Measurements from ENCODE around the gene ZNF385B.

Gene ZNF385B

GRCh38 chr2:179875864-179876263 is 14.5 kb upstream of the ZNF385B start:
- Mint-ChIP-seq H3K9me3 (no peaks in the 10 kb centered on the region), H3K27me3 (peaks cover 24% of the 10 kb centered on the region), H3K4me1 (ENCODE audit: low read depth) (no peaks in the 10 kb centered on the region), H3K27ac (no peak overlapping the region), H3K4me3 (no peak overlapping the region), H3K36me3 (ENCODE audit: low read depth) (no peaks in the 10 kb centered on the region)

GRCh38 chr2:179862898-179863458 is 1.6 kb upstream of the ZNF385B start:
- H3K27me3 Mint-ChIP-seq, result peaks cover 60% of the 10 kb centered on the region
- no peak overlapping the region for H3K27ac Mint-ChIP-seq
- no peak overlapping the region for H3K4me3 Mint-ChIP-seq

DNA sequence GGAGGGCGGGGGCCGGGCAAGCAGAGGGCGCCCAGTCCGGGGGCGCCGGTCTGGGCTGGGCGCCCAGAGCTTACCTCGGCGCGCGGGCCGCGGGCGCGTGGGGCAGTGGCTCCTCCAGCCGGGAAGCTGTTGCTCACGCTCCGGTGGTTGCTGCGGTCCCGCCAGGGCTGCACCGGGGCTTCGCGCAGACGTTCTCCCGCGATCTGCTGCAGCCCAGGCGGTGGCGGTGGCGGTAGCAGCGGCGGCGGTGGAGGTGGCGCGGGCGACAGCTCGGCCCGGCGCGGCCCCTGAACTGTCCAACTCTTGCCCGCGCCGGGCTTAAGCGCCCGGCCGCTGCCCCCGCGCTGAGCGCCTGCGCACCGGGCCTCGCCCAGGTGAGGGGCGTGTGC is 391 bp downstream of the ZNF385B start:
- Mint-ChIP-seq H3K4me3 (no peak overlapping the region), H3K36me3 (ENCODE audit: low read depth) (no peaks in the 10 kb centered on the region), H3K27me3 (peaks cover 67% of the 10 kb centered on the region), H3K4me1 (ENCODE audit: low read depth) (peaks cover 8% of the 10 kb centered on the region), H3K9me3 (no peaks in the 10 kb centered on the region), H3K27ac (no peak overlapping the region)

More at GRCh38 chr2:179862898-179863458, 1.6 kb upstream of the ZNF385B start:
- no peaks in the 10 kb centered on the region for H3K9me3 Mint-ChIP-seq
- H3K4me1 Mint-ChIP-seq (ENCODE audit: low read depth), result peaks cover 8% of the 10 kb centered on the region
- H3K36me3 Mint-ChIP-seq (ENCODE audit: low read depth), result no peaks in the 10 kb centered on the region

- Mint-ChIP-seq H3K27ac (no peak overlapping the region), H3K4me3 (no peak overlapping the region), H3K36me3 (ENCODE audit: low read depth) (no peaks in the 10 kb centered on the region), H3K4me1 (ENCODE audit: low read depth) (peaks cover 8% of the 10 kb centered on the region), H3K27me3 (peaks cover 66% of the 10 kb centered on the region), H3K9me3 (no peaks in the 10 kb centered on the region)
These were observed 971 bp downstream of the ZNF385B start for GRCh38 chr2:179860255-179861026.

DNA sequence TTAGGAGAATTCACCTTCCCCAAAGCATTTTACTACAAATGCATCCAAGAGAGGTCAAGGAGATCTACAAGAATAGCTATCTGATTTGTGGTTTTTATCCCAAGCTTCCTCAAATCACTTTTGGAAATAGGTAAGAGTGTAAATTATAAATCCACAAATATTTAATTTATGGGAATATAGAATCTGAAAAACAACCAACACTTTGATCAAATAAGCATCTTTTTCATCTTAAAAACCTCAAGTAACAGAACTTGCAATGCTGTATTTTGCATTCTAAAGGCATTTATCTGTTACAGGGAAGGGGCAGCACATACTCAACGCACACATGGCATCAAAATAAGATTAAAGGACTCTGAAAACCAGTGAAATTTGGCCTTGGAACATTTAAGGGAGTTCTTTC is 1.9 kb downstream of the ZNF385B start:
- Mint-ChIP-seq H3K36me3 (ENCODE audit: low read depth) (no peaks in the 10 kb centered on the region), H3K4me1 (ENCODE audit: low read depth) (peaks cover 8% of the 10 kb centered on the region), H3K27ac (no peak overlapping the region), H3K9me3 (no peaks in the 10 kb centered on the region), H3K4me3 (no peak overlapping the region), H3K27me3 (peaks cover 68% of the 10 kb centered on the region)

GRCh38 chr2:179857236-179857635 is 4.2 kb downstream of the ZNF385B start:
- H3K27me3 Mint-ChIP-seq, result peaks cover 56% of the 10 kb centered on the region
- no peak overlapping the region for H3K27ac Mint-ChIP-seq
- no peaks in the 10 kb centered on the region for H3K36me3 Mint-ChIP-seq (ENCODE audit: low read depth)
- no peak overlapping the region for H3K4me3 Mint-ChIP-seq
- H3K9me3 Mint-ChIP-seq, result no peaks in the 10 kb centered on the region
- H3K4me1 Mint-ChIP-seq (ENCODE audit: low read depth), result peaks cover 8% of the 10 kb centered on the region

DNA sequence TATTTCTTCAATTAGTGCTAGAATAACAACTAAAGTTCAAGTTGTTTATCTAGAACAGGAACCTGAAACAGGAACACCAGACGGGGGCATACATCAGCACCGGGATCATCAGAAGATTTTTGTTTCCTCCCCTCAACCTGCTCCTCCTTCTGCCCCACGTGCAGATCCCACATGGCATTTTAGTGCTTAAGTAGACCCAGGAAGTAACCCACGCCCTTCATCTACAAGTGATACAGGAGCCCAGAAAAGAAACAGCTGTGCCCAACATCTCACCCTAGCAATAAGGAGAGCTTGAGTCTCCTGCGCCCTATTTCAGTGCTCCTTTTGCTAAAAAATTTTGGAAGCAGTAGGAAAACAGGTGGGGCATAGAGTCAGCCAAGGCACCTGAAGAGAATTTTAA is 5.2 kb downstream of the ZNF385B start:
- H3K4me1 Mint-ChIP-seq (ENCODE audit: low read depth), result peaks cover 8% of the 10 kb centered on the region
- no peak overlapping the region for H3K4me3 Mint-ChIP-seq
- peak overlapping the region; percentile 54 for H3K27ac Mint-ChIP-seq
- no peaks in the 10 kb centered on the region for H3K36me3 Mint-ChIP-seq (ENCODE audit: low read depth)
- H3K27me3 Mint-ChIP-seq, result peaks cover 48% of the 10 kb centered on the region
- no peaks in the 10 kb centered on the region for H3K9me3 Mint-ChIP-seq

GRCh38 chr2:179855673-179856072 is 5.7 kb downstream of the ZNF385B start:
- Mint-ChIP-seq H3K27ac (no peak overlapping the region), H3K36me3 (ENCODE audit: low read depth) (no peaks in the 10 kb centered on the region), H3K27me3 (peaks cover 48% of the 10 kb centered on the region), H3K4me3 (no peak overlapping the region), H3K4me1 (ENCODE audit: low read depth) (peaks cover 8% of the 10 kb centered on the region), H3K9me3 (no peaks in the 10 kb centered on the region)

DNA sequence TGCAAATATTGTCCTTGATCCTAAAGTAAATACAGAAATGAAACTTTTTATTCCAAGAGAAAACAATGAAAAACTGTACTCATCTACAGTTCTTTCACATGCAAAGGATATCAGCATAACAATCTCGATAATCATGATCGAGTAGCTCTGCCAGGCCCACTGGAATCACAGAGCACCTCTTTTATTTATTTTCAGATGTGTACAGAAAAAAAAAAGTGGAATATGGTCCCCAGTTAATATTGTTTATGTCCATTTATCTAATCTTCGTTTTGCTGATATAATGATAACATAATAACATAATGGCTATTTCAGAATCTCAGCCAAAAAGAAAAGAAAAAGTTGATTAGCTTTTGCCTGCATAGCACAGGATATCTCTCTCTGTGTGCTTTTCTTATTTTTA is 6.5 kb downstream of the ZNF385B start:
- Mint-ChIP-seq H3K27ac (no peak overlapping the region), H3K4me3 (no peak overlapping the region), H3K27me3 (peaks cover 40% of the 10 kb centered on the region)

GRCh38 chr2:179853108-179853507 is 8.3 kb downstream of the ZNF385B start:
- Mint-ChIP-seq H3K27ac (no peak overlapping the region), H3K4me3 (no peak overlapping the region), H3K9me3 (no peaks in the 10 kb centered on the region), H3K36me3 (ENCODE audit: low read depth) (no peaks in the 10 kb centered on the region), H3K4me1 (ENCODE audit: low read depth) (no peaks in the 10 kb centered on the region), H3K27me3 (peaks cover 25% of the 10 kb centered on the region)

More for the DNA sequence above, 6.5 kb downstream of the ZNF385B start:
- no peaks in the 10 kb centered on the region for H3K36me3 Mint-ChIP-seq (ENCODE audit: low read depth)
- H3K9me3 Mint-ChIP-seq, result no peaks in the 10 kb centered on the region
- peaks cover 1% of the 10 kb centered on the region for H3K4me1 Mint-ChIP-seq (ENCODE audit: low read depth)

DNA sequence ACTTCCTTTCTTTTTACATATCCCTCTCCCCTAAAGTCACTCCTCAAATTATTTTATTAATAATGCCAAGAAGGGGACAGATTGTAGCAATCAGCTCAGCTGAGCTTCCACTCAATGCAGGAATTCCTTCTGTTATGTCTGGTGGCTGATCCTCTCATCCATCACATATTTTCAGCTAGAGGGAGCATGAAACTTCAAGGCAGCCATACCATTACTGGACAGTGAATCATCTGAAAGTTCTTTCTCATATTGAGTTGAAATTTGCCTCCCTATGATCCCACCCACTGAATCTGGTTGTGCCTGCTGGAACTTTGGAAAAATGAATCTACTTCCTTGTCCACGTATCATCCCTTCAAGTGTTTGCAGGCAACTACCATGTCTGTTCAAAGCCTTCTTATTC is 11.2 kb downstream of the ZNF385B start:
- Mint-ChIP-seq H3K27me3 (peaks cover 9% of the 10 kb centered on the region), H3K27ac (no peak overlapping the region), H3K4me1 (ENCODE audit: low read depth) (no peaks in the 10 kb centered on the region), H3K9me3 (no peaks in the 10 kb centered on the region), H3K4me3 (no peak overlapping the region), H3K36me3 (ENCODE audit: low read depth) (no peaks in the 10 kb centered on the region)

DNA sequence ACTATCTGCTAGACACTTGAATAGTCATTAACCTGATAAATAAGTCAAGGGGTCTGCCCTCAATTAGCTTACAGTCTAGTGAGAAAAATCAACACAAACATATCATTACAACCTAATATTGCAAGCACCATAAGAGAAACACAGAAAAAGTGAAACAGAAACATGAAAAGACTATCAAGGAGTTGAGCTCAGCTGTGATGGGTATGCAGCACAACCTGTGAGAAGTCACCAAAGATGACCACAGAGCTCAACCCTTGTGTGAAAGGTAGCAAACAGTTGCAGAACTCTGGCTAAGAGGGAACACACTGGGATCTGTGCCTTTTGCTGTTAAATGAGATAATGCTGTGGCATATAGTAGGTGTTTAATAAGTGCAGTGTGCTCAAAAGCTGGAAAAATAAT is 11.7 kb downstream of the ZNF385B start:
- no peaks in the 10 kb centered on the region for H3K4me1 Mint-ChIP-seq (ENCODE audit: low read depth)
- H3K27ac Mint-ChIP-seq, result no peak overlapping the region
- no peaks in the 10 kb centered on the region for H3K36me3 Mint-ChIP-seq (ENCODE audit: low read depth)
- H3K4me3 Mint-ChIP-seq, result no peak overlapping the region
- H3K27me3 Mint-ChIP-seq, result peaks cover 8% of the 10 kb centered on the region
- no peaks in the 10 kb centered on the region for H3K9me3 Mint-ChIP-seq

DNA sequence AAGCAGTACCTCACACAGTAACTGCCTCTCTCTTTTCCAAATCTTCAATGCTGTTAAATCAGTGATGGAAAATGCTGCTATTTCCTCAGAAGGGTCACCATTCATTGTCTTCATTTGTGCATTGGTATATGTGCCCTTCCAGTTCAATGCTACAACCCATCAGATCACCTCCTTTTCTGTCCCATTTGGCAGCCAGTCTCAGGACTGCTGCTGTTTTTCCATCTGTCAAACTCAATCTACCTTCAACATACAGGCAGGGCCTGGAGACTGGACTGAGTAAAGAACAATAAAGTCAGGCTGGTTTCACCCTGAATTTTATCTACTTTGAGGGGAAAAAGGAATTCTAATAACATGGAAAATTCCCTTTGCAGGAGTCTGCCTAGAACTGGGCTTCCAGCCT is 17.9 kb downstream of the ZNF385B start:
- H3K27me3 Mint-ChIP-seq, result peaks cover 6% of the 10 kb centered on the region
- H3K36me3 Mint-ChIP-seq (ENCODE audit: low read depth), result no peaks in the 10 kb centered on the region
- H3K4me1 Mint-ChIP-seq (ENCODE audit: low read depth), result no peaks in the 10 kb centered on the region
- no peak overlapping the region for H3K27ac Mint-ChIP-seq
- no peaks in the 10 kb centered on the region for H3K9me3 Mint-ChIP-seq
- no peak overlapping the region for H3K4me3 Mint-ChIP-seq

- no peaks in the 10 kb centered on the region for H3K4me1 Mint-ChIP-seq (ENCODE audit: low read depth)
- no peaks in the 10 kb centered on the region for H3K36me3 Mint-ChIP-seq (ENCODE audit: low read depth)
- H3K27me3 Mint-ChIP-seq, result peaks cover 6% of the 10 kb centered on the region
- H3K4me3 Mint-ChIP-seq, result no peak overlapping the region
- no peak overlapping the region for H3K27ac Mint-ChIP-seq
- H3K9me3 Mint-ChIP-seq, result no peaks in the 10 kb centered on the region
These were observed 18.8 kb downstream of the ZNF385B start for GRCh38 chr2:179842498-179843153.

- no peaks in the 10 kb centered on the region for H3K4me1 Mint-ChIP-seq (ENCODE audit: low read depth)
- H3K9me3 Mint-ChIP-seq, result no peaks in the 10 kb centered on the region
- no peaks in the 10 kb centered on the region for H3K36me3 Mint-ChIP-seq (ENCODE audit: low read depth)
- peaks cover 9% of the 10 kb centered on the region for H3K27me3 Mint-ChIP-seq
- H3K27ac Mint-ChIP-seq, result no peak overlapping the region
- no peak overlapping the region for H3K4me3 Mint-ChIP-seq
These were observed 20.6 kb downstream of the ZNF385B start for GRCh38 chr2:179840840-179841239.

Data from stimulated activated naive CD8-positive, alpha-beta T cell treated with anti-CD3 and anti-CD28 coated beads, Interleukin-15, Interleukin-2, amounts not matched to agents 100 ng/mL and 50 ng/mL, for 24 hours (primary cell).